NCI-H2227 (cell line): ENCODE data around the gene MTTP.

Experiments
- DNase-seq: peaks from one replicate; lab custom pipeline; 2025; ENCODE audit not compliant: unreplicated experiment; lab: John Stamatoyannopoulos, UW

The MTTP gene

DNA sequence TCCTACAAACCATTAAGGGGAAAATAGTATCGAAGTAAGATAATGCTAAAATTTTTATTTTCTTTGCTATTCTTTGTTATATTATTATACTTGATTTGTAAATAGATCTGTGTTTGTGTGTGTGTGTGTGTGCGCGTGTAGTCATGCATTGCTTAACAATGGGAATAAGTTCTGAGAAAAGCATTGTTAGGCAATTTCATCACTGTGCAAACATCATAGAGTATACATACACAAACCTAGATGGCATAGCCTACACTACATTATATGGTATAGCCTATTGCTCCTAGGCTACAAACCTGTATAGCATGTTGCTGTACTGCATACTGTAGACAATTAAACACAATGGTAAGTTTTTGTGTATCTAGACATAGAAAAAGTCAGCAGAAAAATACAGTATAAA is 17.1 kb downstream of the MTTP start:
- DNase-seq: no peak

DNA sequence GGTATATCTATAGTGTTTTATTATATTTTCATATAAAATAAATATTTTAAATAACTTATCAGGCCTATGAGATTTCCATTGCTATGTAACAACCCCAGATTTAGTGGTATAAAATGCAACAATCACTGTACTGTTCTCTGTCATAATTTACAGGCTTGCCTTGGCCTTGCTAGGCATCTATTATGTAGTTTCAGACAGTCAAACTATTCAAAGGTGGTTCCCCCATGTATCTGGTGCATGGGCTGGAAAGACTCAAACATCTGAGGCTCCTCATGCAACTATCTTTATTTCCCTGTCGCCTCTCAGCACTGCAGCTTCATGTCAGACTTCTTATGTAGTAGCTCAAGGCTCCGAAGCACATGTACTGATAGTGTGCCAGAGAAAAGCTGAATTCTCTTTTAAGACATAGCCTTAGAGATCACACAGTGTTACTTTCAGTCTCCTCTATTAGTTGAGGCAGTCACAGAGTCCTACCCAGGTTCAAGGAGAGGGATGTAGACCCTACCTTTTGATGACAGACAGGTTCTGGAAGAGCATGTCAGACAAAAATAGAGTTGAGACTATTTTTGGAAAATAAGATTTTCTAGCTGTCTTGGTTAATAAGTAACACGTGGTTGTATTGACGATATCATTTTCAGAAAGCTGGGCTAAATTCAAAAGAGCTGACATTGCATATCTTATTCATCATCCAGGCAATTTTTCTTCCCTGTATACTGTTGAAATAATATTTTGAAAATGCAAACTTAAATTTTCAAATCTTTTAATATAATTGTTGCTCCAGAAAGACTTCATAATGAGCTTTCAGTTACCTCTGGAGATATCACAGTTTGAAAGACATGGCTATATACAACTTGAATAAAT is 19.4 kb downstream of the MTTP start:
- DNase-seq: no peak

DNA sequence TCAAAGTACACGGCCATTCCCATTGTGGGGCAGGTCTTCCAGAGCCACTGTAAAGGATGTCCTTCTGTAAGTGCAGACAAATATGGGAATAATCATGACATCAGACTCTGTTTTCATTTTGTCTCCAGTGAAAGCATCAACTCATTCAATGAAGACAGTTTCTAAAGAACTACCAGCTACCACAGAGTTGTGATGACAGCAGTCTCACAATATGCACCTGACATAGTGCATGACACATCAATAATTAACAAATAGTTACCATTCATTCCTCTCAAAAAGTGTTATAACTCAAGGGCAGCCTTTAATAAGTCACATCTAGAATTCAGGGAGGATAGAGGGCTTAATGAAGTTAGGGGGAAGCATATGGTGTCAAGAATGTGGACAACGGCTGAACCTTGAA is 20.2 kb downstream of the MTTP start:
- no peak for DNase-seq

DNA sequence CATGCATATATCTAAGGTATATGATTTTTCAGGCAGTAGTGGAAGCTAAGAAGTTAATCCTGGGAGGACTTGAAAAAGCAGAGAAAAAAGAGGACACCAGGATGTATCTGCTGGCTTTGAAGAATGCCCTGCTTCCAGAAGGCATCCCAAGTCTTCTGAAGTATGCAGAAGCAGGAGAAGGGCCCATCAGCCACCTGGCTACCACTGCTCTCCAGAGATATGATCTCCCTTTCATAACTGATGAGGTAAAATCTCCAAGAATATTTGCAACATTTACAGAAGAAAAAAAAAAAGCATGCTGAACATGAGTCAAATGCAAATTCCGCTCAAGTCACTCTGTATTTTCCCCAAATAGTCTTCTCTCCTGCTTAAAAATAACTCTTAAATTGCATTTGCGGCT is 32.1 kb downstream of the MTTP start:
- DNase-seq: no peak

DNA sequence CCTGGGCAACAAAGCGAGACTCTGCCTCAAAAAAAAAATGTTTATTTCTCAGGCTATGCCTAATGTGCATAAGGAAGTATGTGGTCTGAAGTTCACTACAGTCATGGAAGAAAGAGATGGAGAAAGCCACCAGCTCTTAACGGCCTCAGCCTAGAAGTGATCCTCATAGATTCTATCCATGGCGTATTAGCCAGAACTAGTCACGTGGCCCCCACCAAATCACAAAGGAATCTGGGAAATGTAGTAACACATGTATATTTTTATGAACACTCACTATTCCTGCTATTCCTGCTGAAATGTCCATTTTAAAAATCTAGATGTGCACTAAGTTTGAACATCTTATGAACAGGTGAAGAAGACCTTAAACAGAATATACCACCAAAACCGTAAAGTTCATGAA is 33.8 kb downstream of the MTTP start:
- peak; percentile 0 for DNase-seq

DNA sequence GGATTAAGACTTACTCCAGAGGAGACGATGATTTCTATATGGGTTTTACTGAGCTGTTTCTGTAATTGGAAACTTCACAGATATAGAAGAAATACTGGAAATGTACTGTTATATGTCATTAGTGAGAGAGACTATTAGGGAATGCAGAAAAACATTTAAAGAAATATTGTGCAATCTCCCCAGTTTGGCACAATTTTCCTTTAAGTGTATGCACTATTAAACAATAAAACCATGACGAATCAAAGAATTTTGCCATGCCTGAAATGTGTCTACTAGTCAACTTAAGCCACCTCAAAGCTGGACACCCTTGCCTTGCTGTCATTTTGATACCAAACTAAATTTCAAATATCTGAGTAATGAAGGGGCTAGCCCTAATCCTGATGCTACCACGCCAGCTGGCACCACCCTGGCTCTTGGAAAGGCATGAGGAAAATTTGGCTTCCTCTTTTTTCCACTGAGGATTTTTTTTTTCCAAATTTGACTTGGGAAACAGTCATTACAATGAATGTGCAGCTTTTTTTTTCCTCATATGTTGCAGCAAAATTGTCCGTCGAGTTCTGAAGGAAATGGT is 36.1 kb downstream of the MTTP start:
- no peak for DNase-seq

DNA sequence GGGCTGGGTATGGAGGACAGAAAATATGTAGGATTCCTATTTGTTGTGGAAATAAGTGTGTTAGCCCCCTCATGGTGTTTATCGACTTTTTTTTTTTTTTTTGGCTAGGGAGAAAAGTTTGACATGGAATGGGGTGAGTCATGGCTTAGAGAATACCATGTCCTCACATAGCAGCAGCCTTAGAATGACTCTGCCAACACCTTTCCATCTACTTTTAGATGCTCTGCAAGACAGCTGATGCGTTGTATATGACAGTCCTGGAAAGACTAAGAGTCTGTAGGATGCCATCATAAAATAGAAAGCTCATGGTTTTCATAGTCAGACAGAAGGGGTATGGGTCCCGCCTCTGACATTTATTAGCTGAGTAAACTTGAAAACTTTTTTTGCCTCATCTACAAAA is 37.7 kb downstream of the MTTP start:
- DNase-seq: no peak

DNA sequence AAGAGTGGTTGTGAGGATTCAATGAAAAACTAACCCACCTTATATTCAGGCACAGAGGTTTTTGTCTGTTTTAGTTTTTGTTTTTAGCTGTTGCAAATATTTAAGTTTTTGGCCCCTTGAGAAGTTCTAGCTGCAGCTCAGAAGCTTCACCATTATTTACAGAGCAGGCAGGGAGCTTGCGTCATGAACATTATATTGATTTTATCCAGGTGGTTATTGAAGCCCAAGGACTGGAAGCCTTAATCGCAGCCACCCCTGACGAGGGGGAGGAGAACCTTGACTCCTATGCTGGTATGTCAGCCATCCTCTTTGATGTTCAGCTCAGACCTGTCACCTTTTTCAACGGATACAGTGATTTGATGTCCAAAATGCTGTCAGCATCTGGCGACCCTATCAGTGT is 38.1 kb downstream of the MTTP start:
- no peak for DNase-seq

DNA sequence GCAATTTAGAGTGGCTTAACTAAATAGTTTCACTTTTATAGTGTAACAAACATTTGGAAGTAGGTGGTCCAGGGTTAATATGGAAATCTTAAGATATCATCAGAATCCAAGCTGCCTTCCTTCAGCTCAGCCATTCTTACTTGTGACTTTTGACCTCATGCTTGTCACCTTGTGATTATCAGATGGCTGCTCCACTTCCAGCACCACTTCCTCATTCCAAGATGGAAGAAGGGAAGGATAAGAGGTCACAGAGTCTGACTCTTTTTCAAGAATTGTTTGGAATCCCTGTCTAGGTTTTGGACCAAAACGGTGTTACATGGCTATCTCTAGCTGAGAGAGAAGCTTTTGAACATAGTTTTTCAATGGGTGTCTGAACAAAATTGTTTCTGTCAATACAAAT is 39.9 kb downstream of the MTTP start:
- no peak for DNase-seq

DNA sequence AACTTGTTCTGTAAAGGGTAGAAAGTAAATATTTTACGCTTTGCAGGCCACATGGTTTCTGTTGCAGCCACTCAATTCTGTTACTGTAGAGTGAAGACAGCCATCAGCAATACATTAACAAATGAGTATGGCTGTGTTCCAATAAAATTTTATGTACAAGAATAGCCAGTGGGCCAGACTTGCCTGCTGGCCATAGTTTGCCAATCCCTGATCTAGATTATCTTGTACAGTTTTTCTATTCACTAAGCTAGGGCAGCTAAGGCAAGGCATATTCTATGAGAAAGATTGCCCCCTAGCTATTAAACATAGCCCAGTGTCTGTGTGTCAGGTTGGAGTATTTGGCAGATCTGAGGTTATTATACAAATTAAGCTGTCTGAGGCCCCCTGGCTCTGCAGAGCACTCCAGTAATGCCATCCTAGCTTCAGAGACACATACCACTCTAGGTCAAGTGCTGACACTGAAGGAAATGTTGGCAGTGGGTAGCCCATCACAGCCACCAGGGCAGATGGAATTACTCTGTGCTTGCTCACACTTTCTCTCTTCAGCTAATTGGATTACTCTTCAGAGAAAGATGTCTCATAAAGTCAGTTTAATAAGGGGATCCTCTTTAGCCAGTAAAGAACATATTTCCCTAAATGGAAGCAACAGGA is 40.7 kb downstream of the MTTP start:
- DNase-seq: no peak

DNA sequence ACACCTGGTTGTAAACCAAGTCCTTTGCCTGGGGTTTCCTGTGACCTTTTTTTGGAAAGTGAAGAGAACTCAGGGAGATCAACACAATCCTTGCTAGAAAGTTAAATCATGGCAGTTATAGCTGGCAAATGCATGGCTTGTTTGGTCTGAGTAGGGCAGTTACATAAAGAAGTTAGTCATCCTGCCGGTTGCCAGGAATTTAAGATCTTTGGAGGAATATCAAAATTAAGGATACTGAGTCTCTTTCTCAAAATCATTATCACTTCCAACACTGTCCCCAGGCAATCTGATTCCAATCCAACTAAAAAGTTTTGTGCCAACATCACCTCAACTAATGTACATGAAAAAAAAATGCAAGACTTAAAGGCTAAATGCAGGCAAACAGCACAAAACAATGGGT is 42.8 kb downstream of the MTTP start:
- no peak for DNase-seq

DNA sequence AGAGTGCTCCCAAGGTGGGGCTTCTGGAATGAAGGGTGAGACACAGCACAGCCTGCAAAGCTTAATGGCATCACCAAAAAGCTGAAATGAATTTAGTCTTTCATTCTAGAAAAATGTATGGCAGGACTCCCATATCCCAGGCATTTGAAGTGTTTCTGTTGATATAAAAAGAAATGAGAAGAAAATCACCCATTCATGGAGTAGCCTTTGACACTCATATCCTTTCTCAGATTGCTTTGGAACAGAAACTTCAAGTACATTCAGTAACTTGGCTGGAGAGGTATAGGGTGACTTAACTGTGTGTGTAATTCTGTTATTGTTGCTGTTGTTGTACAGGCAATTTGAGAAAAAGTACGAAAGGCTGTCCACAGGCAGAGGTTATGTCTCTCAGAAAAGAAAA is 47.7 kb downstream of the MTTP start:
- DNase-seq: no peak

DNA sequence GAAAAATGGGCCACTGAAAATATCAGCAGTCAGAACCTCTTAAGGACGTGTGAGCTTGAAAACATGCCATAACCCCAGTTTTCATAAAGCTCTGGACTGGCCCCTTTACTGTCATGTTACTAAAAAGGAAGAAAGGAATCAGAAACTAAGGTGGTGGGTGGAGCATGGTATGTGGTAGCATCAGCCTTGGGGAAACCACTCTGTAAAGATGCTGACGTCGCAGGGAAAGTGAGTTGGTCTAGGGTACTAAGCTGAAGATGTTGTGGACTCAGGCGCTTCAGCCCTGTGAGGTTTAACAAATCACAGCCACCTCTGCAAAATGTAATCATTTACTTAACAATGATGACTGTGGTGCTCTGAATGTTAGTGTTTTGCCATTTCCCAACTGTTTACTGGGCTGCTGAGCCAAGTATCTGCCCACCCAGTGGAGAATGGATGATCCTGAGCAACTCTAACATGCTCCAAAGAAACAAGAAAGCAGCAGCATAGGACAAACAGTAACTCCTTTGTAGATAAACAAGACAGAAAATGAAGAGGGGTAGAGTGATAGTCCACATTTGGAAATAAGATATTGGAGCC is 49.6 kb downstream of the MTTP start:
- DNase-seq: no peak

DNA sequence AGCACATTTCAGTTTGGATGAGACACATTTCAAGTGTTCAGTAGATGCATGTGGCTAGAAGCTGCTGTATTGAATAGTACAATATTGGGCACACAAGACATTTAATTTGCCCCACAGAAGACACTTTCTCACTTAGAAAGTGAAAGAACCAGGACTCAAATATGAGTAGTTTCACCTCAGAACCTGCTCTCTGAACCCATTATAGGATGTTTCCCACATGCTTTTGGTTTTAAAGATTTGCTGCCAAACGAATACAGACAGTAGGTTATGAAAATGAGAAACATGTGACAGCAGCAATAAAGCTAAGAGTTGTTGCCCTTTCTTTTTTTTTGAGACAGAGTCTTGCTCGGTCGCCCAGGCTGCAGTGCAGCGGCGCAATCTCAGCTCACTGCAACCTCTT is 50.7 kb downstream of the MTTP start:
- DNase-seq: no peak

DNA sequence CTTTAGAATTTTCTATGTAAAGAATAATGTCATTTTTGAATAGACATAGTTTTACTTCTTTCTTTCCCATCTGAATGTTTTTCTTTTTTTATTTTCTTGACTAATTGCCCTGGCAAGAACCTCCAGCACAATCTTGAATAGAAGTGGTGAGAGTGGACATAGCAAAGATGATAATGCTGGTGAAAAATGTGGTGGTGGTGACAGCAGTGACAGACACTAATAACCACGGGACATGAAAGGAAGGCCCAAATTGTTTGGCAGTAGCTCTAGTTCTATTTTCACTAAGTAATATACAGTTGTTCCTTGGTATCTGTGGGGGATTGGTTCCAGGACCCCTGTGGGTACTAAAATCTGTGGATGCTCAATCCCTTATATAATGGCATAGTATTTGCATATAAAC is 53.4 kb downstream of the MTTP start:
- no peak for DNase-seq

DNA sequence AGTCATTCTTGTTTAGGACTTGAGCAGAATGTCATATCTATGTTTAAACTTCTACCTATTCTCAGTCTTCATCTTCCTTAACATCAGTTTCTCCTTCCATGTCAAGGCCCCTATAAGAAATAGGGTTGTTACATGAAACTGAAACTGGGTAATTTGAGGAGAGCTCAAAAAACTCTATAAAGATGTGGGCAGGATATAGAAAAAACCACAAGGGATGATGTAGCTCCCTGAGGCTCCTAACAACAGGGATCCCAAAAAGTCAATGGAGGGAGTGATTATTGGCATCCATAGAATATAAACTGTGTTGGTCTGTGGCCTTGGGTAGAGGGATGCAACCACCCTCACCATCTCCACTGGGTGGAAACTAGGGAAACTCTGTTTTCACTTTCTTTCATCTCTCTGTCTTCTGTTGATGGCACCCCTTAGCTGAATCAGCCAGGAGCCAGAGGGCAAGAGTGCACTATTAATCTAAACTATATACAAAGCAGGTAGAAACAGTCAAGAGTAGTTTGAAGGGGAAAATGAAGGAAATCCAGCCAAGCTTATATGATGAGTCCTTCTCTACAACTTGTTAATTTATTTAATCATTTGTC is 55.4 kb downstream of the MTTP start:
- DNase-seq: no peak

DNA sequence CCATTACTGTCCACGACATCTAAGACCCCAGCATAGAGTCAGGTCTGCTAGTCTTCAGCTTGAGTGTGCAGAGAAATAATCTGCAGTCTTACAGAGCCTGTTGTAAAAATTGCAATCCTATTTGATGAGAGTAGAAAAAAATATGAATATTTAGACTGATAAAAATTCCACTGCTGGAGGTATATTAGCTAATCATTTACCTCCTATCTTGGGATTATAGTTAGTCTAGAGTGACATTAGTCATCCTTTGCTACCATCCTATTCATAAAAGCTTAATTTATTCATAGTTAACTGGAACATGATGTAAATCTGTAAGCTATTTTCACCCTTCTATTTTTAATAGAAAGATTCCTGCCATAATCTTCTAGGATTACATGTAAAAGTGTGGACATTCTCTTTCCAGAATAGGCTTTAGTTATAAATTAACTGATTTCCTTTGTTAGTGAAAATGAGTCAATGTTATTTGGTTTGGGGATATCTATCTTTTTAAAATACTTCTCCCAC is 56.3 kb downstream of the MTTP start:
- no peak for DNase-seq

DNA sequence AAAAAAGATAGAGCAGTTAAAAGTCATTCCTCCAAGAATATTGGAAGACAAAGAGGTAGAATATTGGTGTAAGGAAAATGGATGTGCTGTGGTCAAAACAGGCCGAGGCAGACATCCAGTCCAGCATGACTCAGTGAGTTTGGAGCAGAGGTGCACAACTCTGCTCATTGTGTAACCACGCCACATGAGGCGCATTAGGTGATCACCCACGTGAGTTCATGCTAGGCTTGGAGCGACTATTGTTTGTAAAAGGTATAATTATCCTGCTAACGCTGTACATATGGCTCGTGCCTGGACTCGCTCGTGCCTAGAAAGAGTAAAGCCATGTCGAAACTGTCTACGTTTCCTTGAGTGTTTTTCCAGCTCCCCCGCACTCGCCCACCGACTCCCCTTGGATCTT is 59.1 kb downstream of the MTTP start:
- peak; percentile 2 for DNase-seq

DNA sequence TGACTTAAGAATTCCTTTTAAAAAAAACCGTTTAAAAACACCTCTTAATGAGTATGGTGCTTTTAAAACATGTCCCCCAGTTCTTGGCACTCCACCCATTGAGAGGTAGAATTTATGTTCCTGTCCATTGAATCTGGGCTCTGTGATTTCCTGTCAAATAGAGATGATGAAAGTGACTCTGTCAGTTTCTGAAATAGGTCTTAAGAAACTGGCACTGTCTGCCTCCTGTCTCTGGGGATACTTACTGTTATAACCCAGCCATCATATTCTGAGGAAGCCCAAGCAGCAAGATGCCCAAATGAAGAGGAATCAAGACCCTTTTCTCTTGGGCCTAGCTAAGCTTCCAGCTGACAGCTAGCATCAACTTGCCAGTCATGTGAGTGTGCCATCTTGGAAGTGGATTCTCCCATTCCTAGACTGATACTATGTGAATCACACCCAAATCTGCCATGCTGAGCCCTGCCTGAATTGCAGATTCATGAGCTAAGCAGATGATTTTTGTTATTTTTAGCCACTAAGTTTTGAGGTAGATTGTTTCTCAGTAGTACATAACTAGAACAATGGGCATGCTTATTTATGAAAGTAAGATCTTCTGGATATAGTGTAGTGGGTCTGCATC is 60.2 kb downstream of the MTTP start:
- no peak for DNase-seq

DNA sequence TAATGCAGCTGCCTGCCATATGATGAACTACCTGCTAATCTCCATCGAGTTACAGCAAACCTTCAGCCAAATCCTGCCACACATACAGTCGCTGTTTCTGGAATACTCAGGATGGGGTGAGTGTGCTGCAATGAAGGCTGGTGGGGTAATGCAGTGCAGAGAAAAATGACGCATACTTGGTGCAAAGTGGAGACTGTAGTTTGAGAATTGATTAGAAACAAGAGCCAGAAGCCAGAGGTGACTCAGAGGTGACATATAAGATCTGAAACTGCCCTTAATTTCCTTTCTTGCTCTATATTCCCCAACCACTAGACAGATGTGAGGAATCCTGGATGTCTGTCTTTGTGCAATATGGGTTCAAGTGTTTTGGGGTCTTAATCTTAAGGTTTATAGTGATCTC is 61.0 kb downstream of the MTTP start:
- no peak for DNase-seq

DNA sequence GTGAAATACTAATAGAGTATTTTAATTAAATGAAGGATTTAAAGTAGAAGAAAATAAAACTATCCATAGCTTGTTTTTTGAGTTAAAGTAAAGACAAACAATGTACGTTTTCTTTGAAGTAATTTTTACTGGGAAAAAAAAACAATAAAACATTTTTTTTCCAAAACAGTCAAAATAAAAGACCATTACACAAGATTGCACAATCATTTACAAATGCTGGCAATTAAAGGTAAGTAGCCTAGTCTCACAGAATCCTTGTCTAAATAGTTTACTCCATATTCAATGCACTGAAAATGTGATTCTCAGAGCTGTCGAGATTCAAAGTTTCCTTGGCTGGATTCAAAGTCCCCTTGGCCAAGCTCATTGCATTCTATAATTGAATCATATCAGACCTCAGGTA is 61.8 kb downstream of the MTTP start:
- DNase-seq: no peak
